ENCODE measurements around the gene SCGB1C1. TPM values are rescaled to one million over a fixed set of nuclear protein-coding genes. Genes with fewer than 3 reads are reported as not detected.
"Not testable (repeated sequence)": the region's sequence is repeated elsewhere in the genome, so short reads cannot be mapped to it uniquely, and the experiment has no call there.

SCGB1C1 gene
- total RNA-seq, 1 donor from 2014 or later = not detected

- TF ChIP-seq CTCF (IDR thresholded peaks at IDR 0.05) (no peak), EZH2phosphoT487 (IDR thresholded peaks at IDR 0.05) (no peak), EZH2 (IDR thresholded peaks at IDR 0.05) (no peak)
- H3K36me3 ChIP-seq = no peaks in the 10 kb centered on the region
- H3K27ac ChIP-seq = no peak overlapping the region
- no peaks in the 10 kb centered on the region for H3K9me3 ChIP-seq (ENCODE audit: low read depth)
- Mint-ChIP-seq H3K9me3 (no peaks in the 10 kb centered on the region), H3K4me1 (peaks cover 2% of the 10 kb centered on the region), H3K4me3 (no peak overlapping the region), H3K27me3 (ENCODE audit: insufficient read depth, low read depth) (no peaks in the 10 kb centered on the region), H3K36me3 (peaks cover 20% of the 10 kb centered on the region), H3K27ac (no peak overlapping the region)
- no peak overlapping the region for H3K4me2 ChIP-seq
- H3F3A ChIP-seq (ENCODE audit: low read depth) = peaks cover 11% of the 10 kb centered on the region
- no peak overlapping the region for H3K4me3 ChIP-seq
- no peaks in the 10 kb centered on the region for H4K20me1 ChIP-seq (ENCODE audit: low read depth)
- no peaks in the 10 kb centered on the region for H3K27me3 ChIP-seq
- no peak for DNase-seq (ENCODE audit: low spot score)
- no peaks in the 10 kb centered on the region for H3K79me2 ChIP-seq (ENCODE audit: low read depth)
- no peaks in the 10 kb centered on the region for H3K4me1 ChIP-seq
- H3K9ac ChIP-seq = no peak overlapping the region
- H2AFZ ChIP-seq (replicated peaks) = no peak overlapping the region
These were observed 23.4 kb downstream of the SCGB1C1 start for GRCh38 chr11:216081-216974.

- H3K4me3 Mint-ChIP-seq = no peak overlapping the region
- no peak for DNase-seq (ENCODE audit: low spot score)
- no peaks in the 10 kb centered on the region for H3K4me1 Mint-ChIP-seq
These were observed 24.8 kb downstream of the SCGB1C1 start for GRCh38 chr11:217704-218103.

GRCh38 chr11:218815-219593, 26.1 kb downstream of the SCGB1C1 start:
- Mint-ChIP-seq H3K27ac (no peak overlapping the region), H3K27me3 (ENCODE audit: insufficient read depth, low read depth) (peaks cover 2% of the 10 kb centered on the region), H3K36me3 (peaks cover 19% of the 10 kb centered on the region), H3K4me1 (no peaks in the 10 kb centered on the region), H3K9me3 (no peaks in the 10 kb centered on the region), H3K4me3 (no peak overlapping the region)
- TF ChIP-seq EZH2 (IDR thresholded peaks at IDR 0.05) = no peak
- no peak for TF ChIP-seq EZH2phosphoT487 (IDR thresholded peaks at IDR 0.05)
- no peak for TF ChIP-seq CTCF (IDR thresholded peaks at IDR 0.05)
- no peak overlapping the region for H3K4me3 ChIP-seq
- no peaks in the 10 kb centered on the region for H4K20me1 ChIP-seq (ENCODE audit: low read depth)
- no peak overlapping the region for H2AFZ ChIP-seq (replicated peaks)
- no peak overlapping the region for H3K9ac ChIP-seq
- no peaks in the 10 kb centered on the region for H3K36me3 ChIP-seq
- H3K27me3 ChIP-seq = no peaks in the 10 kb centered on the region
- H3K9me3 ChIP-seq (ENCODE audit: low read depth) = no peaks in the 10 kb centered on the region
- H3K79me2 ChIP-seq (ENCODE audit: low read depth) = no peaks in the 10 kb centered on the region
- peaks cover 11% of the 10 kb centered on the region for H3F3A ChIP-seq (ENCODE audit: low read depth)
- no peak overlapping the region for H3K27ac ChIP-seq
- no peak for DNase-seq (ENCODE audit: low spot score)
- H3K4me1 ChIP-seq = no peaks in the 10 kb centered on the region
- no peak overlapping the region for H3K4me2 ChIP-seq

More at GRCh38 chr11:217704-218103, 24.8 kb downstream of the SCGB1C1 start:
- no peak overlapping the region for H3K9ac ChIP-seq
- no peak overlapping the region for H2AFZ ChIP-seq (replicated peaks)
- H3K27ac Mint-ChIP-seq = no peak overlapping the region
- no peaks in the 10 kb centered on the region for H3K79me2 ChIP-seq (ENCODE audit: low read depth)
- peaks cover 2% of the 10 kb centered on the region for H3K27me3 Mint-ChIP-seq (ENCODE audit: insufficient read depth, low read depth)
- H3K36me3 Mint-ChIP-seq = peaks cover 20% of the 10 kb centered on the region
- H4K20me1 ChIP-seq (ENCODE audit: low read depth) = no peaks in the 10 kb centered on the region
- no peak for TF ChIP-seq EZH2 (IDR thresholded peaks at IDR 0.05)
- no peak for TF ChIP-seq CTCF (IDR thresholded peaks at IDR 0.05)
- no peak for TF ChIP-seq EZH2phosphoT487 (IDR thresholded peaks at IDR 0.05)
- no peak overlapping the region for H3K4me3 ChIP-seq
- H3F3A ChIP-seq (ENCODE audit: low read depth) = peaks cover 11% of the 10 kb centered on the region
- H3K4me1 ChIP-seq = no peaks in the 10 kb centered on the region
- no peak overlapping the region for H3K27ac ChIP-seq
- H3K4me2 ChIP-seq = no peak overlapping the region
- H3K27me3 ChIP-seq = no peaks in the 10 kb centered on the region
- no peaks in the 10 kb centered on the region for H3K36me3 ChIP-seq
- no peaks in the 10 kb centered on the region for H3K9me3 ChIP-seq (ENCODE audit: low read depth)
- no peaks in the 10 kb centered on the region for H3K9me3 Mint-ChIP-seq

GRCh38 chr11:220641-221215, 27.9 kb downstream of the SCGB1C1 start:
- H3K9ac ChIP-seq; H3K4me2 ChIP-seq; H3K27me3 Mint-ChIP-seq (ENCODE audit: insufficient read depth, low read depth); H3K9me3 Mint-ChIP-seq; H3K36me3 ChIP-seq; H3K4me1 Mint-ChIP-seq; H3K9me3 ChIP-seq (ENCODE audit: low read depth); H3K4me1 ChIP-seq; H3K27ac Mint-ChIP-seq; H3K4me3 Mint-ChIP-seq; DNase-seq (ENCODE audit: low spot score); H3K27me3 ChIP-seq; H3K79me2 ChIP-seq (ENCODE audit: low read depth); H4K20me1 ChIP-seq (ENCODE audit: low read depth); H3K4me3 ChIP-seq; H3K27ac ChIP-seq; H2AFZ ChIP-seq (replicated peaks): not testable (repeated sequence)
- peaks cover 18% of the 10 kb centered on the region for H3K36me3 Mint-ChIP-seq
- H3F3A ChIP-seq (ENCODE audit: low read depth) = peaks cover 11% of the 10 kb centered on the region

Measured in neural progenitor cell (in vitro differentiated cells).